GM18499 (cell line): ENCODE measurements around the gene CTDSP2.
"Not testable (repeated sequence)": the region's sequence is repeated elsewhere in the genome, so short reads cannot be mapped to it uniquely, and the experiment has no call there.

Experiments
- ATAC-seq: cut with Tn5 transposase; IDR thresholded peaks from one replicate; pipeline ENCODE4 v1.9.1; 2021; ENCODE audit warnings: moderate number of reproducible peaks; ENCODE audit not compliant: insufficient read depth, unreplicated experiment

The CTDSP2 gene

GRCh38 chr12:57882575-57882974, 36.0 kb upstream of the CTDSP2 start:
- no peak for ATAC-seq

- no peak for ATAC-seq
These were observed 34.9 kb upstream of the CTDSP2 start for GRCh38 chr12:57881475-57881874.

- not testable (repeated sequence) for ATAC-seq
These were observed 34.5 kb upstream of the CTDSP2 start for GRCh38 chr12:57881035-57881434.

- no peak for ATAC-seq
These were observed 31.3 kb upstream of the CTDSP2 start for GRCh38 chr12:57877876-57878275.

- ATAC-seq: no peak
These were observed 29.4 kb upstream of the CTDSP2 start for GRCh38 chr12:57875753-57876547.

GRCh38 chr12:57874166-57875108, 27.9 kb upstream of the CTDSP2 start:
- ATAC-seq: no peak

GRCh38 chr12:57872362-57872761, 25.8 kb upstream of the CTDSP2 start:
- no peak for ATAC-seq

GRCh38 chr12:57869927-57870318, 23.4 kb upstream of the CTDSP2 start:
- ATAC-seq: no peak

- no peak for ATAC-seq
These were observed 22.9 kb upstream of the CTDSP2 start for GRCh38 chr12:57869298-57869926.

- no peak for ATAC-seq
These were observed 22.3 kb upstream of the CTDSP2 start for GRCh38 chr12:57868851-57869268.

- ATAC-seq: no peak
These were observed 21.7 kb upstream of the CTDSP2 start for GRCh38 chr12:57868221-57868620.

- ATAC-seq: no peak
These were observed 19.9 kb upstream of the CTDSP2 start for GRCh38 chr12:57866308-57867019.

GRCh38 chr12:57865084-57865751, 18.7 kb upstream of the CTDSP2 start:
- no peak for ATAC-seq

- no peak for ATAC-seq
These were observed 18.0 kb upstream of the CTDSP2 start for GRCh38 chr12:57864442-57865083.

GRCh38 chr12:57863676-57864075, 17.1 kb upstream of the CTDSP2 start:
- no peak for ATAC-seq

GRCh38 chr12:57861967-57862366, 15.4 kb upstream of the CTDSP2 start:
- ATAC-seq: no peak

- not testable (repeated sequence) for ATAC-seq
These were observed 14.4 kb upstream of the CTDSP2 start for GRCh38 chr12:57860883-57861282.

- ATAC-seq: no peak
These were observed 12.6 kb upstream of the CTDSP2 start for GRCh38 chr12:57859121-57859520.

- not testable (repeated sequence) for ATAC-seq
These were observed 11.6 kb upstream of the CTDSP2 start for GRCh38 chr12:57858123-57858522.
